H1 (cell line): ENCODE measurements around the gene MGAT5B. TPM values are rescaled to one million over a fixed set of nuclear protein-coding genes. Genes with fewer than 3 reads are reported as not detected.

Experiments used
- CTCF ChIA-PET: fragments of 300-600 bp; sonication (Branson Sonifier 250); formaldehyde crosslinking; loops from one replicate; lab custom pipeline; 2021; ENCODE audit not compliant: partially characterized antibody; lab: Charles Lee
- POLR2A ChIA-PET: fragments of 300-600 bp; sonication (Branson Sonifier 250); formaldehyde crosslinking; loops from one replicate; lab custom pipeline; 2021; ENCODE audit warnings: inconsistent platforms; ENCODE audit not compliant: partially characterized antibody; lab: Charles Lee
- DNase-seq, 2 experiments: peaks; one replicate each; pipeline versions ENCODE4 v3.0.0 to v3.0.0-alpha.2; 2010 to 2022; ENCODE audit warnings: low spot score in 2 of 2, low read depth in 1 of 2, mixed read lengths in 1 of 2
- FAIRE-seq: peaks from 2 replicates; lab custom pipeline; 2011; peaks lifted over from hg19 to GRCh38; lab: Jason Lieb, UNC
- H2AFZ ChIP-seq: 2 replicates; pipeline ENCODE4 v1.8.1; 2012; ENCODE audit warnings: low read length, inconsistent platforms
- H2AK5ac ChIP-seq: 2 replicates; pipeline ENCODE4 v1.6.1; 2013; ENCODE audit warnings: low read depth, low read length
- H2BK120ac ChIP-seq: replicated peaks from 2 replicates; pipeline ENCODE3; 2013; ENCODE audit warnings: low read depth, low read length, inconsistent platforms
- H2BK12ac ChIP-seq: 2 replicates; pipeline ENCODE4 v1.6.1; 2013; ENCODE audit warnings: low read depth, low read length
- H2BK15ac ChIP-seq: 2 replicates; pipeline ENCODE4 v1.6.1; 2013; ENCODE audit warnings: low read length
- H2BK20ac ChIP-seq: 2 replicates; pipeline ENCODE4 v1.6.1; 2013; ENCODE audit warnings: low read length
- H2BK5ac ChIP-seq: 2 replicates; pipeline ENCODE4 v1.6.1; 2013; ENCODE audit warnings: low read depth, low read length
- H3K14ac ChIP-seq: 2 replicates; pipeline ENCODE4 v1.6.1; 2013; ENCODE audit warnings: inconsistent platforms; ENCODE audit not compliant: insufficient read length
- H3K18ac ChIP-seq: 2 replicates; pipeline ENCODE4 v1.6.1; 2013; ENCODE audit warnings: low read length; ENCODE audit errors: extremely low read depth
- H3K23ac ChIP-seq: 2 replicates; pipeline ENCODE4 v1.6.1; 2013; ENCODE audit warnings: inconsistent platforms; ENCODE audit not compliant: insufficient read length
- H3K23me2 ChIP-seq: 2 replicates; pipeline ENCODE4 v1.6.1; 2013; ENCODE audit warnings: low read depth, low read length
- H3K27ac ChIP-seq: 2 replicates; pipeline ENCODE4 v1.6.1; 2011; ENCODE audit warnings: low read depth, low read length, inconsistent platforms
- H3K27me3 ChIP-seq, 4 experiments: replicated peaks in 1 of 4; 1 replicate in 1 of 4; 2 replicates in 3 of 4; pipeline versions ENCODE4 v1.6.1 to v1.8.1; 2011 to 2013; ENCODE audit warnings: low read length in 3 of 4, mild to moderate bottlenecking in 3 of 4, inconsistent platforms in 2 of 4, mixed read lengths in 2 of 4, moderate library complexity in 1 of 4; ENCODE audit not compliant: control insufficient read depth in 3 of 4, insufficient read depth in 3 of 4; ENCODE audit errors: extremely low read depth in 1 of 4
- H3K36me3 ChIP-seq, 4 experiments: 2 replicates each; pipeline versions ENCODE4 v1.6.1 to v1.8.1; 2011 to 2013; ENCODE audit warnings: mild to moderate bottlenecking in 4 of 4, low read length in 3 of 4, moderate library complexity in 2 of 4, control low read depth in 1 of 4, inconsistent platforms in 1 of 4; ENCODE audit not compliant: insufficient read depth in 4 of 4, control insufficient read depth in 2 of 4
- H3K4ac ChIP-seq: replicated peaks from 2 replicates; pipeline ENCODE3; 2013; ENCODE audit warnings: low read length, low read depth, mixed read lengths, inconsistent platforms; ENCODE audit not compliant: insufficient read length
- H3K4me1 ChIP-seq, 4 experiments: replicated peaks in 1 of 4; 1 replicate in 1 of 4; 2 replicates in 3 of 4; pipeline versions ENCODE4 v1.6.1 to v1.8.1; 2011 to 2013; ENCODE audit warnings: low read length in 3 of 4, inconsistent platforms in 2 of 4, mixed read lengths in 1 of 4; ENCODE audit not compliant: insufficient read depth in 4 of 4, control insufficient read depth in 3 of 4
- H3K4me2 ChIP-seq, 2 experiments: 2 replicates each; pipeline versions ENCODE4 v1.6.1 to v1.8.1; 2011 to 2013; ENCODE audit warnings: low read depth in 2 of 2, low read length in 2 of 2, control low read depth in 1 of 2, inconsistent platforms in 1 of 2, mild to moderate bottlenecking in 1 of 2; ENCODE audit not compliant: insufficient read depth in 1 of 2
- H3K4me3 ChIP-seq, 4 experiments: fragments of 200-600, 300-600 bp in 1 of 4; sonication (generic), shearing (Covaris generic), sonication (Bioruptor Twin) in 1 of 4; 2 replicates each; pipeline versions ENCODE4 v1.5.1 to v1.8.1; 2011 to 2016; ENCODE audit warnings: low read length in 4 of 4, low read depth in 3 of 4, control low read depth in 2 of 4, inconsistent platforms in 2 of 4, mild to moderate bottlenecking in 2 of 4, mixed read lengths in 1 of 4, moderate library complexity in 1 of 4; ENCODE audit not compliant: insufficient read depth in 2 of 4; ENCODE audit errors: extremely low read depth in 1 of 4
- H3K56ac ChIP-seq: replicated peaks from 2 replicates; pipeline ENCODE3; 2013; ENCODE audit warnings: low read depth, mild to moderate bottlenecking, mixed read lengths, low read length, inconsistent platforms; ENCODE audit not compliant: insufficient read length
- H3K79me1 ChIP-seq: 2 replicates; pipeline ENCODE4 v1.6.1; 2013; ENCODE audit warnings: low read depth, low read length, control low read depth
- H3K79me2 ChIP-seq, 2 experiments: 2 replicates each; pipeline versions ENCODE4 v1.6.1 to v1.8.1; 2012 to 2013; ENCODE audit warnings: low read length in 2 of 2, mild to moderate bottlenecking in 2 of 2, inconsistent platforms in 1 of 2; ENCODE audit not compliant: insufficient read depth in 2 of 2, control insufficient read depth in 1 of 2
- H3K9ac ChIP-seq, 4 experiments: replicated peaks in 1 of 4; 1 replicate in 1 of 4; 2 replicates in 3 of 4; pipeline versions ENCODE4 v1.6.1 to v1.8.1; 2011 to 2013; ENCODE audit warnings: low read depth in 3 of 4, low read length in 3 of 4, control low read depth in 2 of 4, mild to moderate bottlenecking in 2 of 4, moderate library complexity in 2 of 4, inconsistent platforms in 1 of 4; ENCODE audit errors: extremely low read depth in 1 of 4
- H3K9me3 ChIP-seq, 2 experiments: 2 replicates each; pipeline versions ENCODE4 v1.6.1 to v1.8.1; 2012 to 2013; ENCODE audit warnings: mild to moderate bottlenecking in 2 of 2, moderate library complexity in 2 of 2, control low read depth in 1 of 2, inconsistent platforms in 1 of 2, low read depth in 1 of 2, low read length in 1 of 2, mixed read lengths in 1 of 2; ENCODE audit not compliant: insufficient read depth in 2 of 2
- H4K20me1 ChIP-seq, 2 experiments: replicated peaks in 1 of 2; 2 replicates each; pipeline versions ENCODE3 to v1.8.1; 2011 to 2013; ENCODE audit warnings: inconsistent platforms in 2 of 2, low read length in 2 of 2, mild to moderate bottlenecking in 1 of 2; ENCODE audit not compliant: insufficient read depth in 2 of 2, control insufficient read depth in 1 of 2
- H4K5ac ChIP-seq: 2 replicates; pipeline ENCODE4 v1.6.1; 2013; ENCODE audit warnings: low read length, low read depth, mixed read lengths, inconsistent platforms; ENCODE audit not compliant: insufficient read length
- H4K8ac ChIP-seq: 2 replicates; pipeline ENCODE4 v1.8.0; 2013; ENCODE audit warnings: mild to moderate bottlenecking, moderate library complexity, low read length, inconsistent platforms; ENCODE audit not compliant: insufficient read depth; ENCODE audit errors: extremely low read depth
- H4K91ac ChIP-seq: replicated peaks from 2 replicates; pipeline ENCODE3; 2013; ENCODE audit warnings: low read length, mixed read lengths, inconsistent platforms; ENCODE audit not compliant: insufficient read length
- CHD1 ChIP-seq: IDR thresholded peaks from 2 replicates; pipeline ENCODE4 v1.6.1; 2012; ENCODE audit warnings: low read depth, low read length, improper control_type of control experiment
- PHF8 ChIP-seq: fragments of 200-600 bp; sonication (generic); conservative IDR thresholded peaks from 2 replicates; pipeline ENCODE4 v1.7.1; 2012; ENCODE audit warnings: low read depth, mild to moderate bottlenecking, inconsistent platforms, low read length, moderate library complexity
- YY1 ChIP-seq: IDR thresholded peaks from 2 replicates; pipeline ENCODE4 v1.6.1; 2011; ENCODE audit warnings: low read depth, mild to moderate bottlenecking, low read length
- WGBS, 2 experiments: shearing (Covaris generic) in 1 of 2; methylation state at CpG; one replicate each; pipeline versions ENCODE4 v1.1.6 to v1.1.7; 2013 to 2015; ENCODE audit warnings: low lambda C conversion rate in 2 of 2, mixed read lengths in 2 of 2, inconsistent platforms in 1 of 2, low coverage in 1 of 2, missing lambda C conversion rate in 1 of 2; ENCODE audit not compliant: insufficient replicate concordance in 2 of 2, insufficient coverage in 1 of 2, insufficient read length in 1 of 2; ENCODE audit errors: extremely low coverage in 1 of 2, missing lambda C conversion rate in 1 of 2; 5-methylcytosine and 5-hydroxymethylcytosine counted together
- polyA plus RNA-seq, 7 experiments: library from polyadenylated mRNA; depleted of rRNA in 3 of 7; stranded (reverse) in 5 of 7; unstranded in 2 of 7; fragments of >200 nt in 5 of 7; fragments of 200-250 nt in 2 of 7; gene quantifications; 1 replicate in 5 of 7; 2 replicates in 1 of 7; 4 replicates in 1 of 7; pipeline versions ENCODE4 v1.2.1 to v1.2.3, GENCODE V29; 2011 to 2013; ENCODE audit warnings: missing spikeins in 2 of 7, mixed read lengths in 2 of 7
- total RNA-seq: library from RNA; stranded (reverse); fragmentation: NEBNext Ultra II Directional; extraction: Animal tissue kit (Norgen Biotek cat#: 25700); gene quantifications from 2 replicates; pipeline ENCODE4 v1.2.1, GENCODE V29; 2021
- TF ChIP-seq, protein P1 (sequence below): IDR thresholded peaks from 2 replicates; pipeline ENCODE4 v1.6.1; 2011; ENCODE audit warnings: low read length, improper control_type of control experiment

The MGAT5B gene
- total and polyA plus RNA-seq, 2 of the 8 experiments (the other 6 are each of a cell fraction or from before 2014, with no cell fraction given): 7.9 to 8.2 TPM

DNA sequence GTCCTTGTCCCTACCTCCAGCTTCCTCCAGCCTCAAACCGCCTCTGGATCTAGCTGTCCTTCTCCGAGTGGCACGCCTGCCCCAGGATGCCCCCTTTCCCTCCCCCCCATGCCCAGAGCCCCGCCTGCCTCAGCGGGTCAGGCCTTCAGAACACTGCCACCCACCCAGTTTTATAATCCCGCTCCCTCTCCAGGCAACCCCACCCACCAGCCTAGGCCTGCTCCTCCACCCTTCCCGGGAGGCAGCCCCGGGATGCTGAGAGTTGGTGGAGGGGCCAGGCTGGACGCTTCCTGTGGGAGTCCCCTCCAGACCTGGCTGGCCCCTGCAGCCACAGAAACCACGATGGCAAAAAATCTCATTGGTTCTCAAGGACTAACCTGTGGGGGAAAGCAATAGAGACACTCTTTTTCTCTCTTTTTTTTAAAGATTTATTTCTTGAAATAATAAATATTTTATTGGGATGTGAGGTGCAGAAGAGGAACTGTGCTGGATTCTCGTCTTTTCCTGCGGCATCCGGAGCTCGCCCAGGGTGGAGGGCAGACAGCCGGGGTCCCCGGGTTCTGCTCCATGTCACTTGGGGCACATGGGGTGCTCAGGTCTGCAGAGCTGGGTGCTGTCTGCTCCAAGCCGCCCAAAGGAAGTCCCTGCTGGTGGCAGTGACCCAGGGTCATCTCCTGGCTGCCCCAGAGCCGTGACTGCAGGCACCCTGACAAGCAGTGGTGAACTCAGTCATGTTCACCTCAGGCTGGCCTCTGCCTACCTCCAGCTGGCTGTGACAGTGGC, 81.9 kb downstream of the MGAT5B start:
- Histone ChIP-seq H3K27ac (no peak overlapping the region), H3K23me2 (no peaks in the 10 kb centered on the region; the same call in 1 of the 2 replicates), H3K79me2 (no peaks in the 10 kb centered on the region), H2AFZ (no peak overlapping the region), H3K18ac (no peak overlapping the region), H4K5ac (no peak overlapping the region), H3K4me1 (no peaks in the 10 kb centered on the region), H3K79me1 (no peaks in the 10 kb centered on the region), H3K9me3 (no peaks in the 10 kb centered on the region), H3K27me3 (no peaks in the 10 kb centered on the region), H2BK15ac (no peak overlapping the region), H2BK20ac (no peak overlapping the region), H4K91ac (no peak overlapping the region), H4K8ac (no peak overlapping the region), H3K14ac (no peak overlapping the region), H3K36me3 (no peaks in the 10 kb centered on the region; a peak in 2 of 8 replicates), H3K4me3 (no peak overlapping the region), H3K56ac (no peak overlapping the region), H2BK12ac (no peak overlapping the region), H4K20me1 (no peaks in the 10 kb centered on the region), H3K4ac (no peak overlapping the region), H2AK5ac (no peak overlapping the region), H3K23ac (no peak overlapping the region), H3K4me2 (no peak overlapping the region), H2BK5ac (no peak overlapping the region), H3K9ac (no peak overlapping the region), H2BK120ac (no peak overlapping the region)
- FAIRE-seq (no peak), DNase-seq (no peak)
- WGBS, 2 experiments: 93% methylated on average over 14 of the region's 18 CpGs; no CpG with 5 or more reads in 1 of the 2 experiments
- TF ChIP-seq, protein P1, sequence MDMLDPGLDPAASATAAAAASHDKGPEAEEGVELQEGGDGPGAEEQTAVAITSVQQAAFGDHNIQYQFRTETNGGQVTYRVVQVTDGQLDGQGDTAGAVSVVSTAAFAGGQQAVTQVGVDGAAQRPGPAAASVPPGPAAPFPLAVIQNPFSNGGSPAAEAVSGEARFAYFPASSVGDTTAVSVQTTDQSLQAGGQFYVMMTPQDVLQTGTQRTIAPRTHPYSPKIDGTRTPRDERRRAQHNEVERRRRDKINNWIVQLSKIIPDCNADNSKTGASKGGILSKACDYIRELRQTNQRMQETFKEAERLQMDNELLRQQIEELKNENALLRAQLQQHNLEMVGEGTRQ: no peak
- TF ChIP-seq CHD1: no peak
- no peak for TF ChIP-seq YY1
- TF ChIP-seq PHF8: no peak
- ChIA-PET CTCF (interaction anchor here (0.7 to 1.9 kb wide), 5 partner anchors 10 to 70 kb away, joined by 3 to 4 read pairs (median 3); no protein-coding TSS in a partner anchor), POLR2A (interaction anchor here (1.5 kb wide), 1 partner anchor 11 kb away, joined by 4 read pairs; no protein-coding TSS in a partner anchor)
